Measurements from ENCODE around the gene SMOC1. TPM values are rescaled to one million over a fixed set of nuclear protein-coding genes. Genes with fewer than 3 reads are reported as not detected.

The SMOC1 gene
- total RNA-seq, 4 donors from 2014 or later: 0.72 to 3.1 (median 1.6) TPM

GRCh38 chr14:69876221-69876847 lies 2.9 kb upstream of the SMOC1 start:
- WGBS: 36% methylated on average over 2 of the region's 2 CpGs
- Histone ChIP-seq H3K4me3 (no peak overlapping the region), H3K27ac (no peak overlapping the region), H3K4me1 (peaks cover 11% of the 10 kb centered on the region), H3K27me3 (peaks cover 38% of the 10 kb centered on the region), H3K36me3 (no peaks in the 10 kb centered on the region), H3K9me3 (no peaks in the 10 kb centered on the region)
- no peak for DNase-seq (ENCODE audit: low spot score in 2 of 2)
- TF ChIP-seq, protein P1, sequence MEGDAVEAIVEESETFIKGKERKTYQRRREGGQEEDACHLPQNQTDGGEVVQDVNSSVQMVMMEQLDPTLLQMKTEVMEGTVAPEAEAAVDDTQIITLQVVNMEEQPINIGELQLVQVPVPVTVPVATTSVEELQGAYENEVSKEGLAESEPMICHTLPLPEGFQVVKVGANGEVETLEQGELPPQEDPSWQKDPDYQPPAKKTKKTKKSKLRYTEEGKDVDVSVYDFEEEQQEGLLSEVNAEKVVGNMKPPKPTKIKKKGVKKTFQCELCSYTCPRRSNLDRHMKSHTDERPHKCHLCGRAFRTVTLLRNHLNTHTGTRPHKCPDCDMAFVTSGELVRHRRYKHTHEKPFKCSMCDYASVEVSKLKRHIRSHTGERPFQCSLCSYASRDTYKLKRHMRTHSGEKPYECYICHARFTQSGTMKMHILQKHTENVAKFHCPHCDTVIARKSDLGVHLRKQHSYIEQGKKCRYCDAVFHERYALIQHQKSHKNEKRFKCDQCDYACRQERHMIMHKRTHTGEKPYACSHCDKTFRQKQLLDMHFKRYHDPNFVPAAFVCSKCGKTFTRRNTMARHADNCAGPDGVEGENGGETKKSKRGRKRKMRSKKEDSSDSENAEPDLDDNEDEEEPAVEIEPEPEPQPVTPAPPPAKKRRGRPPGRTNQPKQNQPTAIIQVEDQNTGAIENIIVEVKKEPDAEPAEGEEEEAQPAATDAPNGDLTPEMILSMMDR (IDR thresholded peaks at IDR 0.05): no peak
- TF ChIP-seq POLR2AphosphoS5 (IDR thresholded peaks at IDR 0.05) (no peak), POLR2A (IDR thresholded peaks at IDR 0.05) (no peak), EP300 (IDR thresholded peaks at IDR 0.05) (no peak)

- H3K36me3 ChIP-seq: no peaks in the 10 kb centered on the region
- no peak for DNase-seq (ENCODE audit: low spot score in 2 of 2)
- no peak for TF ChIP-seq POLR2A (IDR thresholded peaks at IDR 0.05)
- TF ChIP-seq, protein P1 (IDR thresholded peaks at IDR 0.05): no peak
- no peak for TF ChIP-seq EP300 (IDR thresholded peaks at IDR 0.05)
- TF ChIP-seq POLR2AphosphoS5 (IDR thresholded peaks at IDR 0.05): no peak
- H3K4me1 ChIP-seq: peaks cover 11% of the 10 kb centered on the region
- H3K9me3 ChIP-seq: no peaks in the 10 kb centered on the region
- H3K27ac ChIP-seq: no peak overlapping the region
- peaks cover 42% of the 10 kb centered on the region for H3K27me3 ChIP-seq
- H3K4me3 ChIP-seq: no peak overlapping the region
- 47% methylated on average over 3 of the region's 3 CpGs for WGBS
These were observed 2.3 kb upstream of the SMOC1 start for GRCh38 chr14:69876848-69877306.

DNA sequence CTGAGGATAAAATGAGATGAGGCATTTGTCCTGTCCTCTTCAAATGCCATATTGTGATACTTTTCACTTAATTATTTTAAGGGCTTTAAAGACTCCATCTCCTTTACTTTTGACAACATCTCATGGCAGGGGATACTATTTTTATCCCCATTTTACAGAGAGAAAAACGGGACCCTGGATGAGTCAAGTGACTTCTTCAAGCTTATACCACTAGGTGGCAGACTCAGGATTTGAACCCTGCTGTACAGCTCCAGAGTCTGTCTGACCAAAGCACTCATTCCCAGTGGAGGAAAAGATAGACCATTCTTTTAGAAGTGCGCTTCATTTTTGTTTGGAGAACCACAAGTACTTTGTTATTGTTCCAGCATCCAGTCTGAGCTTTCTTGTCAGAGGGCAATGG lies 1.7 kb upstream of the SMOC1 start:
- Histone ChIP-seq H3K27me3 (peaks cover 45% of the 10 kb centered on the region), H3K36me3 (no peaks in the 10 kb centered on the region), H3K4me1 (peaks cover 11% of the 10 kb centered on the region), H3K27ac (no peak overlapping the region), H3K9me3 (no peaks in the 10 kb centered on the region), H3K4me3 (no peak overlapping the region)
- no peak for DNase-seq (ENCODE audit: low spot score in 2 of 2)
- no peak for TF ChIP-seq EP300 (IDR thresholded peaks at IDR 0.05)
- no peak for TF ChIP-seq POLR2A (IDR thresholded peaks at IDR 0.05)
- TF ChIP-seq, protein P1 (IDR thresholded peaks at IDR 0.05): no peak
- no peak for TF ChIP-seq POLR2AphosphoS5 (IDR thresholded peaks at IDR 0.05)
- WGBS: 49% methylated on average over 2 of the region's 2 CpGs

- Histone ChIP-seq H3K27me3 (peaks cover 49% of the 10 kb centered on the region), H3K27ac (no peak overlapping the region), H3K9me3 (no peaks in the 10 kb centered on the region), H3K4me3 (no peak overlapping the region), H3K36me3 (no peaks in the 10 kb centered on the region), H3K4me1 (peaks cover 11% of the 10 kb centered on the region)
- 85% methylated on average over 8 of the region's 9 CpGs for WGBS
- TF ChIP-seq, protein P1 (IDR thresholded peaks at IDR 0.05): no peak
- no peak for TF ChIP-seq POLR2A (IDR thresholded peaks at IDR 0.05)
- TF ChIP-seq EP300 (IDR thresholded peaks at IDR 0.05): no peak
- no peak for TF ChIP-seq POLR2AphosphoS5 (IDR thresholded peaks at IDR 0.05)
- DNase-seq (ENCODE audit: low spot score in 2 of 2): no peak
These were observed 965 bp upstream of the SMOC1 start for GRCh38 chr14:69878251-69878650.

- Histone ChIP-seq H3K36me3 (no peaks in the 10 kb centered on the region), H3K27me3 (peaks cover 49% of the 10 kb centered on the region), H3K4me1 (peaks cover 11% of the 10 kb centered on the region), H3K9me3 (no peaks in the 10 kb centered on the region), H3K4me3 (peak overlapping the region; percentile 40), H3K27ac (no peak overlapping the region)
- DNase-seq (ENCODE audit: low spot score in 2 of 2): no peak
- WGBS: 3% methylated on average over 20 of the region's 21 CpGs
- no peak for TF ChIP-seq POLR2A (IDR thresholded peaks at IDR 0.05)
- no peak for TF ChIP-seq EP300 (IDR thresholded peaks at IDR 0.05)
- TF ChIP-seq, protein P1 (IDR thresholded peaks at IDR 0.05): no peak
- TF ChIP-seq POLR2AphosphoS5 (IDR thresholded peaks at IDR 0.05): no peak
These were observed 850 bp downstream of the SMOC1 start for GRCh38 chr14:69880044-69880487.

Data from suprapubic skin (tissue), 4 donors.